AG08396 (cell line): ENCODE data around the gene ZNF337.
"Not testable (repeated sequence)": the region's sequence is repeated elsewhere in the genome, so short reads cannot be mapped to it uniquely, and the experiment has no call there.

Source experiments
- DNase-seq: peaks from one replicate; pipeline ENCODE4 v3.0.0; 2012; ENCODE audit warnings: low spot score, mixed read lengths

The ZNF337 gene

DNA sequence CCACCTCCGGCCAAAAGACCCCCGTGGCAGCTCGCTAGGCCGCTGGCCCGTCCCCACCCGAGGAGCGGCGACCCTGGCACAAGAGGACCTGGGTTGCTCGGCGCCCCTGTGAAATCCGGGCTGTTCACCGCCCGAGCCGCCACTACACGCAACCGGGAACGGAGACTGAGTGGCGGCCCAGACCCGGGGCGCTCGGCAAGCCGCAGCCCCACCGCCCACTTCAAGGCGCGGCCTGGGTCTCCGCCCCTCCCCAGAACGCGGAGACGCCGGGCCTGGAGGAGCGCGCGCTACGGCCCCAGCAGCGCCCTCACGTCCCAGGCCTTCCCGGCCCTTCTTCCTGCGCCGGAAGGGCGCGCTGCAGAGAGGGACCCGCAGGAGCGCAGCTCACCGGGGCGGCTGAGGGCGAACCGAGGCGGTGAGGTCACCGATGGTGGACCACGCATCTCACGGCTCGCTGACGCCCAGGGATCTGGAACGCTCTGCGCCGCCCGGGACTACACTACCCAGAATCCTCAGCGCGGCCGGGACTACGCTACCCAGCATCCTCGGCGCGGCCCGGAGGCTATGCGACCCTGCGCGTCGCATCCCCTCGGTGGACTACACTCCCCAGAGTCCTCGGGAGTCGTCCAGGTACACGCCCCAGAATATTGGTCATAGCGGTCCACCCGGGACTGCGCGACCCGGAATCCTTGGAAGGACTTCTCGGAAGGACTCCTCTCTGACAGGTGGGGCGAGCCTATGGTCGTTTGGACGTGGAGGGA lies at the start of gene ZNF337:
TSS of gene ZNF337 (minus strand) at position 483 of the 761 bp plus-strand sequence. CDS start 10,436 bp downstream, outside the sequence.
- peak; percentile 97 for DNase-seq

GRCh38 chr20:25745738-25746137 lies 49.1 kb upstream of the ZNF337 start:
- DNase-seq, result no peak

DNA sequence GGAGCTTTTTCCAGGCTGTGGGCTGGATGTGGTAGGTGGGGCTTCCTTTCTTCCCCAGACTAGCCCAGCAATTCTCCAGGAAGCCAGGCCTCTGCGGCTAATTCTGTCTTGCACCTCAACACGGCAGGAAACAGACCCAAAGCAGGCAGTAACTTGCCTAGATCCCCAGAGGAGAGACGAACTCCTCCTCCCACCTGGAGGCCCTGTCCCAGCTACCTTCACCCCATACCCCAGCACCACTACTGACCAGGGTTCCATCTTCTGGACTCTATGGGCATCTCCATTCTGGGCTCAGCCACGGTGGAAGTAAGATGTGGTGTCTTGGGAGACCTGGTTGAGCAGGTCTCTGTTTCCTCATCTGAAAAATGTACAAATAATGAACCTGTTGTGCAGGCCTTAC lies 48.4 kb upstream of the ZNF337 start:
- DNase-seq, result no peak

- DNase-seq, result no peak
These were observed 47.6 kb upstream of the ZNF337 start for GRCh38 chr20:25744261-25744660.

GRCh38 chr20:25741088-25741487 lies 44.4 kb upstream of the ZNF337 start:
- no peak for DNase-seq

DNA sequence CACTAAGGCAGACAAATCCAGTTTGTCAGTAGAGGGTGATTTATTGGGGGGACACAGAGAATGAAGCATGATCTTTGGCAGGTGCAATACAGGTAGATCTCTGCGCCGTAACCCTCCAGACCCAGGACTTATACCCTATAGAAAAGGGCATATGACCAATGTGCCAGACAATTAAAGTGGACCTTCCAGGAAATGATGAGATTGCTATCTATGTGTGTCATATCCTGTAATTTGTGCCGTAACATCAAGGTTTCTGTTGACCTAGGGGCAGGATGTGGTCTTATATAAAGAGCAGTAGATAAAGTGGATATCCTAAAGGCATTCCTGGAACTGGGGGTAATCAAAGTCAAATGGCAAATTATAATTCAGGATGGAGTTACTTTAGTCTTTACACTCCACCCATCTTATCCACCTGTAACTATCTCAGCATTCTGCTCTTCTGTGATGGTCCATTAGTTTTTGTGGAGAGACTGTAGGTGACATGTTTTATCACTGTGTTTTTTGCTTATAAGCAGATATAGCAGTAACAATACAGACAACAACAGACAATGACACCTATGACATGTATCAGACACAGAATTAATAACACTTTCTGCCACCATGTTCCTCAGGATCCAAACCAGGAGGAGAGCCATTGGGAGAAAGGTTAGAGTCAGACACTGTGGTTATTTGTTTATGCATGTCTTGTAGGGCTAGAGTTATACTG lies 43.1 kb upstream of the ZNF337 start:
- DNase-seq, result no peak

- DNase-seq, result no peak
These were observed 41.5 kb upstream of the ZNF337 start for GRCh38 chr20:25738198-25738597.

- no peak for DNase-seq
These were observed 37.2 kb upstream of the ZNF337 start for GRCh38 chr20:25733903-25734302.

DNA sequence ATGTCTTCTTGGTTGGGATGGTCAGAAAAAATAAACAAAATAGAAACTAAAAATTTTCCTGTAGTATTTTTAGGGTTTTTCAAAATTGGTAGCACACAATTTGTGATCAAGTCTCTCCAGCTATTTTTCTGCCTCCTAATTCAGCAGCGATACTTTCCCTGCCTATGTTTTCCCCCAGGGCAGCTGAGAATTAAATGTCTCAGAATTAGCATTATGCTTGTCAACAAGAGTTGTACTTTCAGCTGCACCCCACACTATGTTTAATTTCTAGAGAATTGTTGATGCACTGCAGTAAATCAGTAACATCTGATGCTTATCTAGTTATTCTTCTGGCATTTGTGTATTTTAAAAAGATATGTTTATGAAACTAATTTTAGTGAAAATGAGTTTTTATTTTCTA lies 34.2 kb upstream of the ZNF337 start:
- DNase-seq, result no peak

DNA sequence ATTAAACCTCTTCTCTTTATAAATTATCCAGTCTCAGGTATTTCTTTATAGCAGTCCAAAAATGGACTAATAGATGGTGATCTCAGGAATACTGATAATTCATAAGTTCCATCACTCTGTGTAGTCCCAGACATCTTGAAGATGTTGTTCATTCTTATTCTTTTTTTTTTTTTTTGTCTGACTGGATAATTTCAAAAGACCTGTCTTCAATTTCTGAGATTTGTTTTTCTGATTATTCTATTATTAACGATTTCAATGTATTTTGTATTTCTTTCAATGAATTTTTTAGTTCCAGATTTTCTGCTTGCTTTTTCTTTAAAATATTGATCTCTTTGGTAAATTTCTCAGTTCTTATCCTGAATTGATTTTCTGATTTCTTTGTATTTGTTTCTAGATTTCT lies 29.7 kb upstream of the ZNF337 start:
- no peak for DNase-seq

GRCh38 chr20:25725639-25726038 lies 29.0 kb upstream of the ZNF337 start:
- no peak for DNase-seq

- DNase-seq, result no peak
These were observed 27.3 kb upstream of the ZNF337 start for GRCh38 chr20:25723975-25724374.

DNA sequence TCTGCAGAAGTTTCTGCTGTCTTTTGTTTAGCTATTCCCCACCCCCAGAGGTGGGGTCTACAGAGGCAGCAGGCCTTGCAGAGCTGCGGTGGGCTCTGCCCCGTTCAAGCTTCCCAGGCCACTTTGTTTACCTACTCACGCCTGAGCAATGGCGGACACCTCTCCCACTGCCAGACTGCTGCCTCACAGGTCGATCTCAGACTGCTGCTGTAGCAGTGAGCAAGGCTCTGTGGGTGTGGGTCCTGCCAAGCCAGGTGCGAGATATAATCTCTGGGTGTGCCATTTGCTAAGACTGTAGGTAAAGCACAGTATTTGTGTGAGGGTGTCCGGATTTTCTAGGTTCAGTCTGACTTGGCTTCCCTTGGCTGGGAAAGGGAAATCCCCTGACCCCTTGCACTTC lies 23.6 kb upstream of the ZNF337 start:
- no peak for DNase-seq

DNA sequence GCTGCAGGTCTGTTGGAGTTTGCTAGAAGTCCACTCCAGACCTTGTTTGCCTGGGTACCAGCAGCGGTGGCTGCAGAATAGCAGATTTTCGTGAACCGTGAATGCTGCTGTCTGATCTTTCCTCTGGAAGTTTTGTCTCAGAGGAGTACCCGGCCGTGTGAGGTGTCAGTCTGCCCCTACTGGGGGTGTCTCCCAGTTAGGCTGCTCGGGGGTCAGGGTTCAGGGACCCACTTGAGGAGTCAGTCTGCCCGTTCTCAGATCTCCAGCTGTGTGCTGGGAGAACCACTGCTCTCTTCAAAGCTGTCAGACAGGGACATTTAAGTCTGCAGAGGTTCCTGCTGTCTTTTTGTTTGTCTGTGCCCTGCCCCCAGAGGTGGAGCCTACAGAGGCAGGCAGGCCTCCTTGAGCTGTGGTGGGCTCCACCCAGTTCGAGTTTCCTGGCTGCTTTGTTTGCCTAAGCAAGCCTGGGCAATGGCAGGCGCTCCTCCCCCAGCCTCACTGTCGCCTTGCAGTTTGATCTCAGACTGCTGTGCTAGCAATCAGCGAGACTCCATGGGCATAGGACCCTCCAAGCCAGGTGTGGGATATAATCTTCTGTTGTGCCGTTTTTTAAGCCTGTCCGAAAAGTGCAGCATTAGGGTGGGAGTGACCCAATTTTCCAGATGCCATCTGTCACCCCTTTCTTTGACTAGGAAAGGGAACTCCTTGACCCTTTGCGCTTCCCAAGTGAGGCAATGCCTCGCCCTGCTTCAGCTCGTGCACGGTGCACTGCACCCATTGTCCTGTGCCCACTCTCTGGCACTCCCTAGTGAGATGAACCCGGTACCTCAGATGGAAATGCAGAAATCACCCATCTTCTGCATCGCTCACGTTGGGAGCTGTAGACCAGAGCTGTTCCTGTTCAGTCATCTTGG lies 22.5 kb upstream of the ZNF337 start:
- DNase-seq, result not testable (repeated sequence)

- DNase-seq, result no peak
These were observed 11.0 kb upstream of the ZNF337 start for GRCh38 chr20:25707695-25708094.

DNA sequence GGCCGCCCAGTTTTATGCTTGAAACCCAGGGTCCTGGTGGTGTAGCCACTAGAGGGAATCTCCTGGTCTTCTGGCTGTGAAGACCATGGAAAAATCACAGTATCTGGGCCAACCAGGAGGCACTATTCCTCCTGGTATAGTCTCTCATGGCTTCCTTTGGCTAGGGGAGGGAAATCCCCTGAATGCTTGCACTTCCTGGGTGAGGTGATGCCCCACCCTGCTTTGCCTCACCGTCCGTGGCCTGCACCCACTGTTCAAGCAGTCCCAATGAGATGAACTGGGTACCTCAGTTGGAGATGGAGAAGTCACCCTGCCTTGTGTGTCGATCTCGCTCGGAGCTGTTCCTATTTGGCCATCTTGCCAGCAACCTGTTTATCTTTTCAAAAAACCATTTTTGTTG lies 10.1 kb upstream of the ZNF337 start:
- DNase-seq, result no peak

GRCh38 chr20:25705830-25706351 lies 9.2 kb upstream of the ZNF337 start:
- DNase-seq, result no peak

- DNase-seq, result not testable (repeated sequence)
These were observed 7.7 kb upstream of the ZNF337 start for GRCh38 chr20:25704303-25704702.

- not testable (repeated sequence) for DNase-seq
These were observed 4.2 kb upstream of the ZNF337 start for GRCh38 chr20:25700835-25701234.

GRCh38 chr20:25699914-25700313 lies 3.3 kb upstream of the ZNF337 start:
- DNase-seq, result no peak

DNA sequence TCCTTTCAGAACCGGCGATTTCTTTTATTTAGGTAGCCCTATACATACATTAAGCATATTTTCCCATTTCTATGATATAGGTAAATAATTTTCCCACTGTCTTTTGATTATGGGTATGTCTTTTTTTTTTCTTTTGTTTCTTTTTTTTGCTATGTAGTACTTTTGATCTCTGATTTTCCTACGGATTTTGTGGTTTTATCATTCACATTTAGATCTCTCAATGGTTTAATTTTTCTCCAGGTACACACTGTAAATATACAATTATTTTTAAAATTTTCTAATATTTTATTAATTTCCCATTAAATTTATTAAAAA lies 436 bp upstream of the ZNF337 start:
- no peak for DNase-seq
